HG02870 (cell line): ENCODE results near the gene GRIN3B.
A peak's percentile ranks its signal among the peaks of the same experiment; 100 is the strongest.

Experiments
- ATAC-seq: cut with Tn5 transposase; IDR thresholded peaks from one replicate; pipeline ENCODE4 v1.9.1; 2021; ENCODE audit warnings: mild to moderate bottlenecking, moderate library complexity; ENCODE audit not compliant: unreplicated experiment

The GRIN3B gene

DNA sequence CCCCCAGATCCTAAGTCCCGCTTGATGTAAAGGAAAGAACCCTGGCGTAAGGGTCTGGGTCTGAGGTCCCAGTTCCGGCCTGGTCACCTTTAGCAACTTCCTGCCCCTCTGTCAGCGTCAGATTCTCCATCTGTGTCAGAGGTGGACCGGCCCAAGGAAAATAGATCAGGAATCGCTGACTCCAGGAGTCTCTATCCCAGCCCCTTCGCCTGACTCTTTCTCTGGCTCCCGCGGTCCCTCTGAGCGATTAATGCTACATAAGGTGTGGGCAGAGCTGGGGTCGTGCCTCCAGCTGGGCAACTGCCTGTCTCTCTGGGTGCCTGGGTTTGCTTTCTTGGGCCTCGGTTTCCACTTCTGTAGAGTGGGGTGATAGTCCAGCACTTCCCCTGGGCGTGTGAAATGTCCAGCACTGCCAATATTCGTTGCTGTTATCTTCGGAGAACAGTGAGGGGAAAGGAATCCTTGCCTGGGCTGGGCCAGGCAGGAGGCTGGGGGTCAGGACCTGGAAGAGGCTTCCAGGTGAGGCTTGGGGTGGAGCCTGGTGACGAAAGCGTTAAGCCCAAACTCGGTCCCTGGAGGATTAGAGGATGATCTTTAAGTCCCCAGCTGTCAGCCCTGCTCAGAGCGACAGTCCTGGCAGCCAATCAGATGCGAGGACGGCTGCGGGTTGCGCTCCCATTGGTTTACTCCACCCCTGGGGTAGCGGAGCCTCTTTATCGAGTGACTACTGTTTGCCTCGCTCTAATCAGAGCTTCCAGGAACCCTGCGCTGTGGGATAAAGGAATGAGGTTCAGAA lies 40.5 kb downstream of the GRIN3B start:
- ATAC-seq = peak; percentile 39

GRCh38 chr19:1041272-1041834 lies 41.1 kb downstream of the GRIN3B start:
- ATAC-seq = no peak

- ATAC-seq = no peak
Measured at GRCh38 chr19:1041835-1042685, 41.8 kb downstream of the GRIN3B start.

GRCh38 chr19:1042689-1043511 lies 42.7 kb downstream of the GRIN3B start:
- no peak for ATAC-seq

DNA sequence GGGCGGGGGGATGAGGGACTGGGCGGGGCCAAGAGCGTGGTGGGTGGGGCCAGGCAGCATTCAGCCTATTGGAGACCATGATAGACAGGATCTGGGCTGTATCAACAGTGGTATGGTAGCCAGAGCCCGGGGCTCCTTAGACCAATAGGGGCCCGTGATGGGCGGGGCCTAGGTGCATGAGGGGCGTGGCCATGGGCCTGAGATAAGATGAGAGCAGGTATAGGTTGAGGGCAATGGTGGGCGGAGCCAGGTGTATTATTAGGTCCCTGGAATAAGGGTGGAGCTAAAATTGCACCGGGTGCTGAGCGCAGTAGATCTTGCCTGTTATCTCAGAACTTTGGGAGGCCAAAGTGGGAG lies 45.0 kb downstream of the GRIN3B start:
- ATAC-seq = no peak

DNA sequence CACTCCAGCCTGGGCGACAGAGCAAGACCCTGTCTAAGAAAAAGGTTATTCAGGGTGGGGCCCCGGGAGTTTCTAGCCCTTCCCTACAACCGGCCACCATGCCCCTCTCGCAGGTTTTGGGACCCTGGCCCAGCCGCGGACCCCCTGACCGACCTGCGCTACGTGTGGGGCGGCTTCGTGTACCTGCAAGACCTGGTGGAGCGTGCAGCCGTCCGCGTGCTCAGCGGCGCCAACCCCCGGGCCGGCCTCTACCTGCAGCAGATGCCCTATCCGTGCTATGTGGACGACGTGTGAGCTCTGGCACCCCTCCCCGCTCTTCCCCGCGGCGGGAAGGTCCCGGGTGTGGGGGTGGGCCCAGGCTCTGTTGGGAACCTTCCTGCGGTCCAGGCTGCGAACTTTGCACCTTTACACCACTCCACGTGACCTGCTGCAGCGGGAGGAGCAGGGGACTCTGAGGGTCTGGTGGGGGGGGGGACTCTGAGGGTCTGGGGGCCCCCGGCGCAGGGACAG lies 46.0 kb downstream of the GRIN3B start:
- no peak for ATAC-seq

DNA sequence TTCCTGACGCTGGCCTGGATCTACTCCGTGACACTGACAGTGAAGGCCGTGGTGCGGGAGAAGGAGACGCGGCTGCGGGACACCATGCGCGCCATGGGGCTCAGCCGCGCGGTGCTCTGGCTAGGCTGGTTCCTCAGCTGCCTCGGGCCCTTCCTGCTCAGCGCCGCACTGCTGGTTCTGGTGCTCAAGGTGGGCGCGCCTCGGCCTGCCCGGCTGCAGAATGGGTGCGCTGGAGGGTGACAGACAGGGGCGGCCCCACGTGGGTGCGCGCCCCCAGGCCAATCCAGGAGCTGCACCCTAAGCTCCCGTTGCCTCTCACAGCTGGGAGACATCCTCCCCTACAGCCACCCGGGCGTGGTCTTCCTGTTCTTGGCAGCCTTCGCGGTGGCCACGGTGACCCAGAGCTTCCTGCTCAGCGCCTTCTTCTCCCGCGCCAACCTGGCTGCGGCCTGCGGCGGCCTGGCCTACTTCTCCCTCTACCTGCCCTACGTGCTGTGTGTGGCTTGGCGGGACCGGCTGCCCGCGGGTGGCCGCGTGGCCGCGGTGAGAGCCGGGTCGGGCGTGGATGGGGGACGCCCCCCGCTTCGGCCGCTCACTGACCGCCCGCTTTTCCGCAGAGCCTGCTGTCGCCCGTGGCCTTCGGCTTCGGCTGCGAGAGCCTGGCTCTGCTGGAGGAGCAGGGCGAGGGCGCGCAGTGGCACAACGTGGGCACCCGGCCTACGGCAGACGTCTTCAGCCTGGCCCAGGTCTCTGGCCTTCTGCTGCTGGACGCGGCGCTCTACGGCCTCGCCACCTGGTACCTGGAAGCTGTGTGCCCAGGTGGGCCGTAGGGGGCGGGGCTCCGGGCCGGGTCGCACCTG lies 46.8 kb downstream of the GRIN3B start:
- no peak for ATAC-seq

- ATAC-seq = no peak
Measured at GRCh38 chr19:1047696-1048147, 47.5 kb downstream of the GRIN3B start.

- no peak for ATAC-seq
Measured at GRCh38 chr19:1049106-1049505, 48.9 kb downstream of the GRIN3B start.

- ATAC-seq = no peak
Measured at GRCh38 chr19:1049800-1050199, 49.6 kb downstream of the GRIN3B start.

GRCh38 chr19:1050989-1051788 lies 51.0 kb downstream of the GRIN3B start:
- no peak for ATAC-seq

DNA sequence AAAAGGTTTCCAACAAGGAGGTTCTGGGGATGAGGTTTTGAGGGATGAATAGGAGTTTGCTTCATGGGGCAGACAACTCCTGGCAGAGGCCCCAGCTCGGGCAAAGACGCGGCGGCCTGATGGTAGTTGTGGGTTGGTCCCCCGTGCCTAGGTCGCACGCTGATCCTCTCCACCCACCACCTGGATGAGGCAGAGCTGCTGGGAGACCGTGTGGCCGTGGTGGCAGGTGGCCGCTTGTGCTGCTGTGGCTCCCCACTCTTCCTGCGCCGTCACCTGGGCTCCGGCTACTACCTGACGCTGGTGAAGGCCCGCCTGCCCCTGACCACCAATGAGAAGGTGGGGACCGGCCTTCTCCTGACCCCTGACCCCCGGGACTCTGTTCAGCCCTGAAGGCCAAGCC lies 51.6 kb downstream of the GRIN3B start:
- ATAC-seq = no peak

DNA sequence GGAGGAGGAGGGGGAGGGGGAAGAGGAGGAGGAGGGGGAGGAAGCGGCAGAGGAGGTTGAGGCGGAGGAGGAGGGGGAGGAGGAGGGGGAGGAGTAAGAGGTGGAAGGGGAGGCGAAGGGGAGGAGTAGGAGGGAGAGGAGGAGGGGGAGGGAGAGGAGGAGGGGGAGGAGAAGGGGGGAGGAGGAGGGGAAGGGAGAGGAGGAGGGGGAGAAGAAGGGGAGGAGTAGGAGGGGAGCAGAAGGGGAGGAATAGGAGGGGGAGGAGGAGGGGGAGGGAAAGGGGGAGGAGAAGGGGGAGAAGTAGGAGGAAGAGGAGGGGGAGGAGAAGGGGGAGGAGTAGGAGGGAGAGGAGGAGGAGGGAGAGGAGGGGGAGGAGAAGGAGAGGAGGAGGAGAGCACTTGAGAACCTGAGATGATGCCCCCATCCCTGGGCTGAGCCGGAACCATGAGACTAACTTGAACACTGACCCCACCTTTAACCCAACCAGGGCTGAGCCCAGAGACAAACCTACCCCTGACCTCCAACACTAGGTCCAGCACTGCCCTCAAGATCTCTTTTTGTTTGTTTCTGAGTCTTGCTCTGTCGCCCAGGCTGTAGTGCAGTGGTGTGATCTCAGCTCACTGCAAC lies 52.2 kb downstream of the GRIN3B start:
- no peak for ATAC-seq

- ATAC-seq = no peak
Measured at GRCh38 chr19:1053176-1054101, 53.2 kb downstream of the GRIN3B start.

GRCh38 chr19:1054102-1055027 lies 54.1 kb downstream of the GRIN3B start:
- no peak for ATAC-seq

- no peak for ATAC-seq
Measured at GRCh38 chr19:1055028-1055425, 54.8 kb downstream of the GRIN3B start.
